Ectodermal cell (in vitro differentiated cells): Measurements from ENCODE around the gene YWHAH.
A peak's percentile ranks its signal among the peaks of the same experiment; 100 is the strongest.

Source experiments
- H3K27ac ChIP-seq: 2 replicates; pipeline ENCODE4 v1.7.0; 2013; ENCODE audit warnings: mild to moderate bottlenecking, low read depth, low read length; ENCODE audit not compliant: insufficient read depth, poor library complexity, severe bottlenecking
- H3K27me3 ChIP-seq: 2 replicates; pipeline ENCODE4 v1.7.0; 2013; ENCODE audit warnings: mild to moderate bottlenecking, low read length; ENCODE audit not compliant: insufficient read depth, control insufficient read depth, poor library complexity, severe bottlenecking
- H3K36me3 ChIP-seq: one replicate; pipeline ENCODE4 v1.7.0; 2013; ENCODE audit warnings: low read length; ENCODE audit not compliant: control insufficient read depth, insufficient read depth
- H3K4me1 ChIP-seq: one replicate; pipeline ENCODE4 v1.7.0; 2013; ENCODE audit warnings: low read length; ENCODE audit not compliant: control insufficient read depth, insufficient read depth
- H3K4me3 ChIP-seq: 2 replicates; pipeline ENCODE4 v1.7.0; 2013; ENCODE audit warnings: low read depth, low read length, control low read depth; ENCODE audit not compliant: insufficient read depth
- H3K9me3 ChIP-seq: 2 replicates; pipeline ENCODE4 v1.7.0; 2013; ENCODE audit warnings: mild to moderate bottlenecking, low read length, moderate library complexity; ENCODE audit not compliant: control insufficient read depth
- whole genome bisulfite sequencing, 2 experiments: methylation state at CpG; one replicate each; pipeline ENCODE4 v1.1.7; 2013; ENCODE audit warnings: missing lambda C conversion rate in 2 of 2; 5-methylcytosine and 5-hydroxymethylcytosine counted together

Gene YWHAH

GRCh38 chr22:31945971-31946680, 1.8 kb downstream of the YWHAH start:
- peaks cover 11% of the 10 kb centered on the region for H3K36me3 ChIP-seq
- 27 to 39% methylated on average over 7 to 8 of the region's 8 CpGs for WGBS, 2 experiments
- peak overlapping the region; percentile 95 for H3K4me3 ChIP-seq
- no peaks in the 10 kb centered on the region for H3K9me3 ChIP-seq
- no peaks in the 10 kb centered on the region for H3K4me1 ChIP-seq
- H3K27ac ChIP-seq = no peak overlapping the region
- no peaks in the 10 kb centered on the region for H3K27me3 ChIP-seq

GRCh38 chr22:31947296-31947695, 3.0 kb downstream of the YWHAH start:
- Histone ChIP-seq H3K36me3 (peaks cover 11% of the 10 kb centered on the region), H3K4me3 (no peak overlapping the region), H3K27me3 (no peaks in the 10 kb centered on the region), H3K4me1 (no peaks in the 10 kb centered on the region), H3K27ac (no peak overlapping the region), H3K9me3 (no peaks in the 10 kb centered on the region)
- 72 to 78% methylated on average over 2 of the region's 2 CpGs for WGBS, 2 experiments

GRCh38 chr22:31948002-31948401, 3.7 kb downstream of the YWHAH start:
- Histone ChIP-seq H3K36me3 (peaks cover 11% of the 10 kb centered on the region), H3K4me1 (no peaks in the 10 kb centered on the region)

GRCh38 chr22:31950226-31950625, 5.9 kb downstream of the YWHAH start:
- H3K36me3 ChIP-seq = peaks cover 11% of the 10 kb centered on the region
- 81 to 82% methylated on average over 4 of the region's 4 CpGs for WGBS, 2 experiments
- H3K4me1 ChIP-seq = no peaks in the 10 kb centered on the region
- no peaks in the 10 kb centered on the region for H3K9me3 ChIP-seq
- H3K4me3 ChIP-seq = no peak overlapping the region
- H3K27me3 ChIP-seq = no peaks in the 10 kb centered on the region
- H3K27ac ChIP-seq = no peak overlapping the region

More at GRCh38 chr22:31948002-31948401, 3.7 kb downstream of the YWHAH start:
- 96 to 97% methylated on average over 6 to 8 of the region's 8 CpGs for WGBS, 2 experiments
- H3K9me3 ChIP-seq = no peaks in the 10 kb centered on the region
- no peaks in the 10 kb centered on the region for H3K27me3 ChIP-seq
- H3K27ac ChIP-seq = no peak overlapping the region
- H3K4me3 ChIP-seq = no peak overlapping the region

GRCh38 chr22:31951194-31952093, 7.1 kb downstream of the YWHAH start:
- Histone ChIP-seq H3K27me3 (no peaks in the 10 kb centered on the region), H3K9me3 (no peaks in the 10 kb centered on the region), H3K4me3 (no peak overlapping the region), H3K27ac (no peak overlapping the region), H3K4me1 (no peaks in the 10 kb centered on the region), H3K36me3 (peaks cover 16% of the 10 kb centered on the region)
- WGBS, 2 experiments = 90 to 91% methylated on average over 7 of the region's 8 CpGs

GRCh38 chr22:31952094-31952401, 7.7 kb downstream of the YWHAH start:
- Histone ChIP-seq H3K27ac (no peak overlapping the region), H3K4me3 (no peak overlapping the region), H3K36me3 (peaks cover 22% of the 10 kb centered on the region)

GRCh38 chr22:31952472-31952871, 8.1 kb downstream of the YWHAH start:
- Histone ChIP-seq H3K4me3 (no peak overlapping the region), H3K27ac (no peak overlapping the region), H3K36me3 (peaks cover 23% of the 10 kb centered on the region), H3K27me3 (no peaks in the 10 kb centered on the region), H3K4me1 (no peaks in the 10 kb centered on the region), H3K9me3 (no peaks in the 10 kb centered on the region)
- WGBS, 2 experiments = 87 to 96% methylated on average over 2 of the region's 2 CpGs

More at GRCh38 chr22:31952094-31952401, 7.7 kb downstream of the YWHAH start:
- no peaks in the 10 kb centered on the region for H3K9me3 ChIP-seq
- H3K27me3 ChIP-seq = no peaks in the 10 kb centered on the region
- WGBS, 2 experiments = 87 to 88% methylated on average over 2 of the region's 2 CpGs
- H3K4me1 ChIP-seq = no peaks in the 10 kb centered on the region

- peaks cover 20% of the 10 kb centered on the region for H3K36me3 ChIP-seq
Observed at GRCh38 chr22:31953261-31953660, 8.9 kb downstream of the YWHAH start.

GRCh38 chr22:31954535-31955523, 10.5 kb downstream of the YWHAH start:
- WGBS, 2 experiments = 94 to 96% methylated on average over 11 of the region's 11 CpGs
- Histone ChIP-seq H3K9me3 (no peaks in the 10 kb centered on the region), H3K4me3 (no peak overlapping the region), H3K27me3 (no peaks in the 10 kb centered on the region), H3K27ac (no peak overlapping the region), H3K4me1 (no peaks in the 10 kb centered on the region), H3K36me3 (peaks cover 15% of the 10 kb centered on the region)

More at GRCh38 chr22:31953261-31953660, 8.9 kb downstream of the YWHAH start:
- no peaks in the 10 kb centered on the region for H3K4me1 ChIP-seq
- 95 to 98% methylated on average over 3 of the region's 3 CpGs for WGBS, 2 experiments
- no peak overlapping the region for H3K27ac ChIP-seq
- H3K27me3 ChIP-seq = no peaks in the 10 kb centered on the region
- no peaks in the 10 kb centered on the region for H3K9me3 ChIP-seq
- H3K4me3 ChIP-seq = no peak overlapping the region
